ENCODE measurements around the gene PLA2G15.

DNA sequence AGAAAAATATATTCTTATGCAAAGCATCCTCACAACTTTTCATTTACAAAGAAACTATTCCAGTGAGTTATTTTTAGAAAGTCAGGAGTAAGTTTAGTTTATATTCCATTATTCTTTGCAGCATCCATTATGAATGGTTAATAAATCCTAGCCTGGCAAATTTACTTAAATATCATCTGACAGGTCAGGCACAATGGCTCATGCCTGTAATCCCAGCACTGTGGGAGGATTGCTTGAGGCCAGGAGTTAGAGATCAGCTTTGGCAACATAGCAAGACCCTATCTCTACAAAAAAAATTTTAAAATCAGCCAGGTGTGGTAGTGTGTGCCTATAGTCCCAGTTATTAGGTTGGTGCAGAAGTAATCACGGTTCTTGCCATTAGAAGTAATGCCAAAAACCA lies 22.1 kb upstream of the PLA2G15 start:
- TF ChIP-seq POLR2A (IDR thresholded peaks at IDR 0.05) (no peak), POLR2AphosphoS5 (IDR thresholded peaks at IDR 0.05) (no peak)
- TF ChIP-seq, protein P1, sequence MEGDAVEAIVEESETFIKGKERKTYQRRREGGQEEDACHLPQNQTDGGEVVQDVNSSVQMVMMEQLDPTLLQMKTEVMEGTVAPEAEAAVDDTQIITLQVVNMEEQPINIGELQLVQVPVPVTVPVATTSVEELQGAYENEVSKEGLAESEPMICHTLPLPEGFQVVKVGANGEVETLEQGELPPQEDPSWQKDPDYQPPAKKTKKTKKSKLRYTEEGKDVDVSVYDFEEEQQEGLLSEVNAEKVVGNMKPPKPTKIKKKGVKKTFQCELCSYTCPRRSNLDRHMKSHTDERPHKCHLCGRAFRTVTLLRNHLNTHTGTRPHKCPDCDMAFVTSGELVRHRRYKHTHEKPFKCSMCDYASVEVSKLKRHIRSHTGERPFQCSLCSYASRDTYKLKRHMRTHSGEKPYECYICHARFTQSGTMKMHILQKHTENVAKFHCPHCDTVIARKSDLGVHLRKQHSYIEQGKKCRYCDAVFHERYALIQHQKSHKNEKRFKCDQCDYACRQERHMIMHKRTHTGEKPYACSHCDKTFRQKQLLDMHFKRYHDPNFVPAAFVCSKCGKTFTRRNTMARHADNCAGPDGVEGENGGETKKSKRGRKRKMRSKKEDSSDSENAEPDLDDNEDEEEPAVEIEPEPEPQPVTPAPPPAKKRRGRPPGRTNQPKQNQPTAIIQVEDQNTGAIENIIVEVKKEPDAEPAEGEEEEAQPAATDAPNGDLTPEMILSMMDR (IDR thresholded peaks at IDR 0.05) = no peak
